ENCODE measurements around the gene IRAK4. TPM values are rescaled to one million over a fixed set of nuclear protein-coding genes. Genes with fewer than 3 reads are reported as not detected.

The IRAK4 gene
- polyA plus RNA-seq, 2 of the 4 experiments (the other 2 are of a cell fraction) = 7.1 to 18.4 TPM

DNA sequence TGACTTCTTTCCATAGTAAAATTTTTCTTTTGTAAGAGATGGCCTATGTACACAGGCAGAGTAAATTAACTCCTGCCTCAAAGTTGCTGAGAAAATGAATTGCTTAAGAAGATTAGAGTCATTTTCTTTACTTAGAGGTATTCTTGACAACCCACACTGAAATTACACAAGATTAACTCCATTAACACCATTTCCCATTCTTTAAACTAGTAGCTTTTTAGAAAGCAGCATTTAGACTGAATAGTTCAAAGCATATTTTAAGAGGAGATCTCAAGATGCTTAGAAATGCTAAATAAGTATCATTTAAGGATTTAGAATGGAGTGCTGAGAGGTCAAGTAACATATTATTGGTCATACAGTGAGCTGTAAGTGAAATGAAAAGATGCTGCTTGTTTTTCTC lies 35.6 kb upstream of the IRAK4 start (continued):
- TF ChIP-seq, protein P1, sequence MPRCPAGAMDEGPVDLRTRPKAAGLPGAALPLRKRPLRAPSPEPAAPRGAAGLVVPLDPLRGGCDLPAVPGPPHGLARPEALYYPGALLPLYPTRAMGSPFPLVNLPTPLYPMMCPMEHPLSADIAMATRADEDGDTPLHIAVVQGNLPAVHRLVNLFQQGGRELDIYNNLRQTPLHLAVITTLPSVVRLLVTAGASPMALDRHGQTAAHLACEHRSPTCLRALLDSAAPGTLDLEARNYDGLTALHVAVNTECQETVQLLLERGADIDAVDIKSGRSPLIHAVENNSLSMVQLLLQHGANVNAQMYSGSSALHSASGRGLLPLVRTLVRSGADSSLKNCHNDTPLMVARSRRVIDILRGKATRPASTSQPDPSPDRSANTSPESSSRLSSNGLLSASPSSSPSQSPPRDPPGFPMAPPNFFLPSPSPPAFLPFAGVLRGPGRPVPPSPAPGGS (IDR thresholded peaks at IDR 0.05) = no peak
- no peak for TF ChIP-seq FOSB (CRISPR knock-in tag; IDR thresholded peaks at IDR 0.05)
- TF ChIP-seq, protein P2, sequence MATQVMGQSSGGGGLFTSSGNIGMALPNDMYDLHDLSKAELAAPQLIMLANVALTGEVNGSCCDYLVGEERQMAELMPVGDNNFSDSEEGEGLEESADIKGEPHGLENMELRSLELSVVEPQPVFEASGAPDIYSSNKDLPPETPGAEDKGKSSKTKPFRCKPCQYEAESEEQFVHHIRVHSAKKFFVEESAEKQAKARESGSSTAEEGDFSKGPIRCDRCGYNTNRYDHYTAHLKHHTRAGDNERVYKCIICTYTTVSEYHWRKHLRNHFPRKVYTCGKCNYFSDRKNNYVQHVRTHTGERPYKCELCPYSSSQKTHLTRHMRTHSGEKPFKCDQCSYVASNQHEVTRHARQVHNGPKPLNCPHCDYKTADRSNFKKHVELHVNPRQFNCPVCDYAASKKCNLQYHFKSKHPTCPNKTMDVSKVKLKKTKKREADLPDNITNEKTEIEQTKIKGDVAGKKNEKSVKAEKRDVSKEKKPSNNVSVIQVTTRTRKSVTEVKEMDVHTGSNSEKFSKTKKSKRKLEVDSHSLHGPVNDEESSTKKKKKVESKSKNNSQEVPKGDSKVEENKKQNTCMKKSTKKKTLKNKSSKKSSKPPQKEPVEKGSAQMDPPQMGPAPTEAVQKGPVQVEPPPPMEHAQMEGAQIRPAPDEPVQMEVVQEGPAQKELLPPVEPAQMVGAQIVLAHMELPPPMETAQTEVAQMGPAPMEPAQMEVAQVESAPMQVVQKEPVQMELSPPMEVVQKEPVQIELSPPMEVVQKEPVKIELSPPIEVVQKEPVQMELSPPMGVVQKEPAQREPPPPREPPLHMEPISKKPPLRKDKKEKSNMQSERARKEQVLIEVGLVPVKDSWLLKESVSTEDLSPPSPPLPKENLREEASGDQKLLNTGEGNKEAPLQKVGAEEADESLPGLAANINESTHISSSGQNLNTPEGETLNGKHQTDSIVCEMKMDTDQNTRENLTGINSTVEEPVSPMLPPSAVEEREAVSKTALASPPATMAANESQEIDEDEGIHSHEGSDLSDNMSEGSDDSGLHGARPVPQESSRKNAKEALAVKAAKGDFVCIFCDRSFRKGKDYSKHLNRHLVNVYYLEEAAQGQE (IDR thresholded peaks at IDR 0.05) = no peak
- no peak for TF ChIP-seq CHD4 (IDR thresholded peaks at IDR 0.05; ENCODE audit: borderline replicate concordance)
- no peak for TF ChIP-seq ELK1 (IDR thresholded peaks at IDR 0.05; ENCODE audit: low read depth, low read length)
- TF ChIP-seq FOXS1 (CRISPR knock-in tag; IDR thresholded peaks at IDR 0.05) = no peak

GRCh38 chr12:43728117-43728516 lies 30.6 kb upstream of the IRAK4 start:
- Histone ChIP-seq H3K4me2 (no peak overlapping the region), H3K9me3 (no peaks in the 10 kb centered on the region), H3K27ac (no peak overlapping the region), H3K4me3 (no peak overlapping the region), H3K4me1 (no peaks in the 10 kb centered on the region)
- FAIRE-seq = no peak
- no peak for DNase-seq (ENCODE audit: low read depth in 1 of 2, low spot score in 1 of 2)
- ATAC-seq = no peak
- TF ChIP-seq BHLHE40 (IDR thresholded peaks at IDR 0.05; ENCODE audit: low read depth, low read length) (no peak), RAD21 (conservative IDR thresholded peaks at IDR 0.05 in 1 of 2, IDR thresholded peaks at IDR 0.05 in 1 of 2) (peak; percentile 38 to 43; a peak in 4 of 5 replicates), SMC3 (IDR thresholded peaks at IDR 0.05) (peak; percentile 30; the same call in 2 of the 3 replicates)
- TF ChIP-seq, protein P3, sequence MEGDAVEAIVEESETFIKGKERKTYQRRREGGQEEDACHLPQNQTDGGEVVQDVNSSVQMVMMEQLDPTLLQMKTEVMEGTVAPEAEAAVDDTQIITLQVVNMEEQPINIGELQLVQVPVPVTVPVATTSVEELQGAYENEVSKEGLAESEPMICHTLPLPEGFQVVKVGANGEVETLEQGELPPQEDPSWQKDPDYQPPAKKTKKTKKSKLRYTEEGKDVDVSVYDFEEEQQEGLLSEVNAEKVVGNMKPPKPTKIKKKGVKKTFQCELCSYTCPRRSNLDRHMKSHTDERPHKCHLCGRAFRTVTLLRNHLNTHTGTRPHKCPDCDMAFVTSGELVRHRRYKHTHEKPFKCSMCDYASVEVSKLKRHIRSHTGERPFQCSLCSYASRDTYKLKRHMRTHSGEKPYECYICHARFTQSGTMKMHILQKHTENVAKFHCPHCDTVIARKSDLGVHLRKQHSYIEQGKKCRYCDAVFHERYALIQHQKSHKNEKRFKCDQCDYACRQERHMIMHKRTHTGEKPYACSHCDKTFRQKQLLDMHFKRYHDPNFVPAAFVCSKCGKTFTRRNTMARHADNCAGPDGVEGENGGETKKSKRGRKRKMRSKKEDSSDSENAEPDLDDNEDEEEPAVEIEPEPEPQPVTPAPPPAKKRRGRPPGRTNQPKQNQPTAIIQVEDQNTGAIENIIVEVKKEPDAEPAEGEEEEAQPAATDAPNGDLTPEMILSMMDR (IDR thresholded peaks at IDR 0.05) = peak; percentile 32; the same call in 2 of the 3 replicates
- ChIA-PET CTCF (interaction anchor here (0.7 kb wide), 2 partner anchors 22 to 229 kb away, joined by 3 to 4 read pairs; no protein-coding TSS in a partner anchor), POLR2A (no interaction called here)
- 30% methylated on average over 2 of the region's 2 CpGs for WGBS (ENCODE audit: missing lambda C conversion rate)

DNA sequence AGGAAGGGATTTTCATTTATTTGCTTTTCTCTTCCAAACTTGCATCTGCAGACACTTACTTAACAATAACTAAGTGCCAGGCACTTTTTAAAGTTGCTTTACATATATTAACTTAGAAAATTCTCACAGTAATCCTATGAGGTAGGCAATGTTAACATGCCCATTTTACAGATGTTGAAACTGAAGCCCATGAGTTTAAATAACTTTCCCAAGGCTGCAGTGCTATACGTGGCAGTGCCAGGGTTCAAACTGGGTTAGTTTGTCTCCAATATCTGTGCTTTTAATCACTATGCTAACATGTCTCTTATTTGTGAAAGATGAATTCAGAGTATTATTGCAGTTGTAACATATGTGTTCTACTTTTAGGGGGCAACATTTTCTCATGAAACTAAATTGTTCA lies 30.1 kb upstream of the IRAK4 start:
- no peak for FAIRE-seq

More for the DNA sequence above, 30.1 kb upstream of the IRAK4 start:
- H3K4me3 ChIP-seq = no peak overlapping the region
- POLR2A ChIA-PET = no interaction called here
- CTCF ChIA-PET = no interaction called here
- DNase-seq (ENCODE audit: low read depth in 1 of 2, low spot score in 1 of 2) (no peak), ATAC-seq (no peak)
- no peaks in the 10 kb centered on the region for H3K4me1 ChIP-seq
- no peak overlapping the region for H3K4me2 ChIP-seq
- 93% methylated on average over 1 of the region's 1 CpG for WGBS (ENCODE audit: missing lambda C conversion rate)
- no peak for TF ChIP-seq CHD2 (IDR thresholded peaks at IDR 0.05; ENCODE audit: low read length, partially characterized antibody)
- no peak for TF ChIP-seq HEYL (CRISPR knock-in tag; IDR thresholded peaks at IDR 0.05)
- TF ChIP-seq RFX5 (IDR thresholded peaks at IDR 0.05) = no peak
- TF ChIP-seq POLR2AphosphoS2 (conservative IDR thresholded peaks at IDR 0.05; ENCODE audit: low read length) = no peak
- TF ChIP-seq EHMT2 (IDR thresholded peaks at IDR 0.05; ENCODE audit: low read depth) = no peak
- TF ChIP-seq CHD4 (IDR thresholded peaks at IDR 0.05; ENCODE audit: borderline replicate concordance) = no peak
- no peak for TF ChIP-seq ZC3H11A (IDR thresholded peaks at IDR 0.05)
- no peak for TF ChIP-seq EP300 (IDR thresholded peaks at IDR 0.05)
- no peak for TF ChIP-seq ZSCAN20 (CRISPR knock-in tag; IDR thresholded peaks at IDR 0.05)
- no peak for TF ChIP-seq HOXB5 (CRISPR knock-in tag; IDR thresholded peaks at IDR 0.05)
- TF ChIP-seq GATA3 (IDR thresholded peaks at IDR 0.05; ENCODE audit: borderline replicate concordance) = no peak
- no peak for TF ChIP-seq ESRRA (IDR thresholded peaks at IDR 0.05; ENCODE audit: borderline replicate concordance, low read length)
- TF ChIP-seq, protein P4, sequence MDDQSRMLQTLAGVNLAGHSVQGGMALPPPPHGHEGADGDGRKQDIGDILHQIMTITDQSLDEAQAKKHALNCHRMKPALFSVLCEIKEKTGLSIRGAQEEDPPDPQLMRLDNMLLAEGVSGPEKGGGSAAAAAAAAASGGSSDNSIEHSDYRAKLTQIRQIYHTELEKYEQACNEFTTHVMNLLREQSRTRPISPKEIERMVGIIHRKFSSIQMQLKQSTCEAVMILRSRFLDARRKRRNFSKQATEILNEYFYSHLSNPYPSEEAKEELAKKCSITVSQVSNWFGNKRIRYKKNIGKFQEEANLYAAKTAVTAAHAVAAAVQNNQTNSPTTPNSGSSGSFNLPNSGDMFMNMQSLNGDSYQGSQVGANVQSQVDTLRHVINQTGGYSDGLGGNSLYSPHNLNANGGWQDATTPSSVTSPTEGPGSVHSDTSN (IDR thresholded peaks at IDR 0.05) = no peak
- no peaks in the 10 kb centered on the region for H3K9me3 ChIP-seq
- no peak overlapping the region for H3K27ac ChIP-seq

Data from A549 (cell line).